ENCODE data around the gene BATF3. TPM values are rescaled to one million over a fixed set of nuclear protein-coding genes. Genes with fewer than 3 reads are reported as not detected.

The BATF3 gene
- total RNA-seq, 1 experiment from 2014 or later: 1.3 TPM

DNA sequence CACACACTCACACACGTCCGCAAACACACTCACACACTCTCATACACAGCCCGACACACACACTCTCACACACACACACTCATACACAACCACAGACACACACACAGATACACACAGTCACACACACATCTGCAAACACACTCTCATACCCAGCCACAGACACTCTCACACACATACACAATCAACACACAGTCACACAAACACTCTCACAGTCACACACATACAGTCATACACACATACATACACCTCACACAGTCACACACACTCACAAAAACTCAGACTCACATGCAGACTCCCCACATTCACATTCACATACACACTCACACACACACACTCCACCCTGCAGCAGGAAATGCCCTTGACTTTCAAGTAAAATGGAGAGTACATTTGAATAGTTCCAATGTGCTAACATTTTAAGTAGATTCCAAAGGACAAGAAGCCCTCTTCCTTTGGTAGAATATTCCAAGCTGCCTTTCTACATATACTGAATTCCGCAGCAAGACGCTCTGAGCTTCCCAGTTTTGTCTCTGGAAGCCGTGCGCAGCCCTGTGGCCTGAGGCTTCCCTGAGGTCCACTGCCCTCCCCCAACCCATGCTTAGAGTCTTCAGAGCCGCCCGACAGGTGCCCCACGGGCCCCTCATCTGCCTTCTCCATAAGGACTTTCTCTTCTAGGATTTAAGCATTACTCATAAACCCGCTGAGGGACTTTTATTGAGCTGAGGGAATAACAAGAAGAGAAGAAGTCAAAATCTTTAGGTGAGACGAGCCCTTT is 9.7 kb downstream of the BATF3 start:
- intact Hi-C loops (cut with micrococcal nuclease; ENCODE audit: unreplicated experiment): no loop called here
- CTCF ChIA-PET: no interaction called here
- no TSS peak for BruUV-seq (replicated peaks)

DNA sequence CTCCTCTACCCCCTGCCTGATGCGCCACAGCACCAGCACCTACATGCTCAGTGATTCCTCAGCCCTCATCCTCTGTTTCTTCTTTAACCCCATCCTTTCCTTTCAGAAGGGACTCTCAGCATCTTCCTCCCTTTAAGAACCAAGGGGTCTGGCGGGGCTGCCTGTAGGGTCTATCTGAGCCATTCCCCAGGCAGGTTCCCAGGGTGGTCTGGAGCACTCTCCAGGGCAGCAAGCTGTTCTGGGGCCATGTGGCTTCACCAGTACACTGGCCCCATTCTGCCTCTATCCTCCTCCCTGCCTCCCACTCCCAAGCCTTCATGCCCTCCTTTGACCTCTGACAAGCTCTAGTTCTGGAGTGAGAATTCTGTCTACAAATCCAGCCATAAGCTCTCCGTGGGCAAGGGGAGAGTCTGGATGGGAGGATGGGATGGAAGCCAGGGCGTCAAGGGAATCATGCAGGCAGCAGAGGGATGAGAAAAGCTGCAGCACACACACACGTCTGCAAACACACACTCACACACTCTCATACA is 10.4 kb downstream of the BATF3 start:
- TF ChIP-seq, protein P1, sequence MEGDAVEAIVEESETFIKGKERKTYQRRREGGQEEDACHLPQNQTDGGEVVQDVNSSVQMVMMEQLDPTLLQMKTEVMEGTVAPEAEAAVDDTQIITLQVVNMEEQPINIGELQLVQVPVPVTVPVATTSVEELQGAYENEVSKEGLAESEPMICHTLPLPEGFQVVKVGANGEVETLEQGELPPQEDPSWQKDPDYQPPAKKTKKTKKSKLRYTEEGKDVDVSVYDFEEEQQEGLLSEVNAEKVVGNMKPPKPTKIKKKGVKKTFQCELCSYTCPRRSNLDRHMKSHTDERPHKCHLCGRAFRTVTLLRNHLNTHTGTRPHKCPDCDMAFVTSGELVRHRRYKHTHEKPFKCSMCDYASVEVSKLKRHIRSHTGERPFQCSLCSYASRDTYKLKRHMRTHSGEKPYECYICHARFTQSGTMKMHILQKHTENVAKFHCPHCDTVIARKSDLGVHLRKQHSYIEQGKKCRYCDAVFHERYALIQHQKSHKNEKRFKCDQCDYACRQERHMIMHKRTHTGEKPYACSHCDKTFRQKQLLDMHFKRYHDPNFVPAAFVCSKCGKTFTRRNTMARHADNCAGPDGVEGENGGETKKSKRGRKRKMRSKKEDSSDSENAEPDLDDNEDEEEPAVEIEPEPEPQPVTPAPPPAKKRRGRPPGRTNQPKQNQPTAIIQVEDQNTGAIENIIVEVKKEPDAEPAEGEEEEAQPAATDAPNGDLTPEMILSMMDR (conservative IDR thresholded peaks at IDR 0.05): no peak
- TF ChIP-seq EZH2 (IDR thresholded peaks at IDR 0.05; ENCODE audit: low read depth): no peak
- intact Hi-C loops (cut with micrococcal nuclease; ENCODE audit: unreplicated experiment): no loop called here
- Histone ChIP-seq H3K79me2 (ENCODE audit: low read depth) (no peaks in the 10 kb centered on the region), H3K27me3 (ENCODE audit: insufficient read depth, low read depth) (peaks cover 73% of the 10 kb centered on the region), H3F3A (ENCODE audit: insufficient read depth, low read depth) (no peaks in the 10 kb centered on the region), H3K27ac (no peak overlapping the region), H3K36me3 (ENCODE audit: low read depth) (no peaks in the 10 kb centered on the region), H3K9me2 (ENCODE audit: insufficient read depth) (no peaks in the 10 kb centered on the region), H3K4me2 (no peak overlapping the region), H3K4me3 (no peak overlapping the region), H3K4me1 (replicated peaks; ENCODE audit: insufficient read depth) (no peaks in the 10 kb centered on the region), H3K9me3 (ENCODE audit: insufficient read depth, low read depth) (no peaks in the 10 kb centered on the region), H4K20me1 (ENCODE audit: insufficient read depth) (no peaks in the 10 kb centered on the region), H2AFZ (no peak overlapping the region)
- POLR2A ChIA-PET (ENCODE audit: unreplicated experiment): no interaction called here
- CTCF ChIA-PET: no interaction called here
- BruUV-seq (replicated peaks): no TSS peak
- no peak for DNase-seq

More for the DNA sequence above, 9.7 kb downstream of the BATF3 start:
- H4K20me1 ChIP-seq (ENCODE audit: insufficient read depth): no peaks in the 10 kb centered on the region
- no peaks in the 10 kb centered on the region for H3F3A ChIP-seq (ENCODE audit: insufficient read depth, low read depth)
- no peak overlapping the region for H3K27ac ChIP-seq
- POLR2A ChIA-PET (ENCODE audit: unreplicated experiment): no interaction called here
- peaks cover 74% of the 10 kb centered on the region for H3K27me3 ChIP-seq (ENCODE audit: insufficient read depth, low read depth)
- no peak overlapping the region for H3K4me2 ChIP-seq
- no peak for TF ChIP-seq EZH2 (IDR thresholded peaks at IDR 0.05; ENCODE audit: low read depth)
- TF ChIP-seq, protein P1 (conservative IDR thresholded peaks at IDR 0.05): no peak
- H3K36me3 ChIP-seq (ENCODE audit: low read depth): no peaks in the 10 kb centered on the region
- no peaks in the 10 kb centered on the region for H3K79me2 ChIP-seq (ENCODE audit: low read depth)
- H3K9me2 ChIP-seq (ENCODE audit: insufficient read depth): no peaks in the 10 kb centered on the region
- no peaks in the 10 kb centered on the region for H3K4me1 ChIP-seq (replicated peaks; ENCODE audit: insufficient read depth)
- H2AFZ ChIP-seq: no peak overlapping the region
- no peaks in the 10 kb centered on the region for H3K9me3 ChIP-seq (ENCODE audit: insufficient read depth, low read depth)
- H3K4me3 ChIP-seq: no peak overlapping the region
- DNase-seq: no peak

DNA sequence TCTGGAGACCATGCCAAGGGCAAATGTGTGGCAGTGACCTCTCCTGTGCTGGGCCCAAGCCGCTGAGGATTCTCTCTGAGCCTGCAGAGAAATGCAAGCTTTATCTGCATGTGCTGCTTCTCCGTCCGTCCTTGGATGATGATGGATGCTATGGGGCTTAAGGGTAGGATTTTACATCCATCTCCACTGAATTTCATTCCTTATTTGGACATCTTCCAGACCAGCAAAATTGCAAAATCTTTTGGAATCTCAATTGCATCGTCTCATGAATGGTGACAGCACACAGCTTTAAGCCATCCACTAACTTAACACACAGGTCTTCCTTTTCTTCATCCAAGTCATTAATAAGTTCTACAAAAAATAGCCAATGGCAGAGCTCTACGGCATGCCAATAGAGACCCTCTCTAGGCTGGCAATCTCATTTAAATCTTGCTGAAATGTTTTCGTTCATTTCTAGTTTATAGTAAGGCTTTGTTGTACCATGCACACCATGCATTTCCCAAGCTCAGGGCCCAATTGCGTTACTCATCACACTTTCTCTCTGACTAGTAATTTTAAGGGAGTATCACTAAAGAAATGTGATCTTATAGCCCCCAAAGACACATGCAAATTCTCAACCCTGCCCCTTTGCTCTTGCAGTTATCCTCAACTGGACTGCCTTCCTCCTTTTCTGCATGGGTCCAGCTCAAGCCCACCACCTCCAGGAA is 11.1 kb downstream of the BATF3 start:
- Histone ChIP-seq H3K27ac (no peak overlapping the region), H4K20me1 (ENCODE audit: insufficient read depth) (no peaks in the 10 kb centered on the region), H3K9me3 (ENCODE audit: insufficient read depth, low read depth) (no peaks in the 10 kb centered on the region), H3K4me3 (no peak overlapping the region), H3K79me2 (ENCODE audit: low read depth) (no peaks in the 10 kb centered on the region), H3K36me3 (ENCODE audit: low read depth) (no peaks in the 10 kb centered on the region), H2AFZ (no peak overlapping the region), H3K4me1 (replicated peaks; ENCODE audit: insufficient read depth) (no peaks in the 10 kb centered on the region), H3F3A (ENCODE audit: insufficient read depth, low read depth) (no peaks in the 10 kb centered on the region), H3K4me2 (no peak overlapping the region), H3K27me3 (ENCODE audit: insufficient read depth, low read depth) (peaks cover 72% of the 10 kb centered on the region), H3K9me2 (ENCODE audit: insufficient read depth) (no peaks in the 10 kb centered on the region)
- ChIA-PET POLR2A (ENCODE audit: unreplicated experiment) (no interaction called here), CTCF (no interaction called here)
- TF ChIP-seq, protein P1 (conservative IDR thresholded peaks at IDR 0.05): no peak
- no peak for TF ChIP-seq EZH2 (IDR thresholded peaks at IDR 0.05; ENCODE audit: low read depth)
- DNase-seq: no peak
- no TSS peak for BruUV-seq (replicated peaks)
- intact Hi-C loops (cut with micrococcal nuclease; ENCODE audit: unreplicated experiment): no loop called here
